ENCODE data around the gene ARL15.

Gene ARL15

GRCh38 chr5:54017580-54017979 is 292.8 kb downstream of the ARL15 start:
- Mint-ChIP-seq H3K4me1 (peaks cover 15% of the 10 kb centered on the region), H3K36me3 (peaks cover 34% of the 10 kb centered on the region), H3K27me3 (no peaks in the 10 kb centered on the region), H3K9me3 (peaks cover 14% of the 10 kb centered on the region), H3K4me3 (no peak overlapping the region), H3K27ac (no peak overlapping the region)

DNA sequence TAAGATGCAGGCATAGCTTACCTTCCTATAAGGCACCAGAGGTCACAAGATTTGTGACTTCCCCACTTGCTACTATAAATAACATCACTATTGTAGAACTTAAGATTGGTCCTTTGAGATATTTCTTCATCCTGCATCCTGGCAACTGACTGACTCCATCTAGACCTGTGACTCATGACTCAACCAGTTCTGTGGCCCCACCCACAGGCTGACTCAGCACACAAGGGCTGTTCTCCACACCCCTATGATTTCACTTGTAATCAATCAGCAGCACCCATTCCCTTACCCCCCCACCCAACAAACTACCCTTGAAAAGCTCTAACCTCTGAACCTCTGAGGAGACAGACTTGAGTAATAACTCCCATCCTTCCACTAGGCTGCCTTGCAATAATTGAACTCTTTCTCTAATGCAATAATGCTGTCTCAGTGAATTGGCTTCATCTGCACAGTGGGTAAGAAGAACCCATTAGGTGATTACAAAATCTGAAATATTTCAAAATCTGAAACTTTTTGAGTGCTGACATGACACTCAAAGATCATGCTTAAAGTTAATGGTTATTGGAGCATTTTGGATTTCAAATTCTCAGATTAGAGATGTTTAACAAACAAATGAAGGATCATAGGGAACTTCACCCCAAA is 296.7 kb downstream of the ARL15 start:
- Mint-ChIP-seq H3K27me3 (no peaks in the 10 kb centered on the region), H3K36me3 (peaks cover 31% of the 10 kb centered on the region), H3K27ac (no peak overlapping the region), H3K4me1 (no peaks in the 10 kb centered on the region), H3K9me3 (peaks cover 14% of the 10 kb centered on the region), H3K4me3 (no peak overlapping the region)

GRCh38 chr5:54009828-54010227 is 300.5 kb downstream of the ARL15 start:
- Mint-ChIP-seq H3K36me3 (peaks cover 17% of the 10 kb centered on the region), H3K4me1 (no peaks in the 10 kb centered on the region), H3K27ac (no peak overlapping the region), H3K9me3 (peaks cover 6% of the 10 kb centered on the region), H3K4me3 (no peak overlapping the region), H3K27me3 (no peaks in the 10 kb centered on the region)

DNA sequence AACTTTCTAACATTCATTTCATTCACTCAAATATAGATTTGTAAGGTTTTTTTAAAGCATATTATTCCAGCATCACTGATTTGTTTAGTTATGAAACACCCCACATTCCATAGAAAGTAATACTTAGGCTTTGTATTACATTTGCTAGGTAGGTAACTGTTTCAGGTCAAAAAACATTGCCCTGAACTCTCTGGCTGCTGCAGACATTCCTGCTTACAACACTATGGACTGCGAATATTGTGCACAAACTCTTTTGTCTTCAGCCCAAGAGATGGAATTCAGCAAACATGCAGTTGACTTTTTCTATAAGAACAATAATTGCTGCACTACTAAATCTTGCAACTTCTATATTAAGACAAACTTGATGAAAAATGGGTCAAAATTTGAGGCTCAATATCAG is 301.0 kb downstream of the ARL15 start:
- no peak overlapping the region for H3K27ac Mint-ChIP-seq
- no peaks in the 10 kb centered on the region for H3K4me1 Mint-ChIP-seq
- no peak overlapping the region for H3K4me3 Mint-ChIP-seq
- H3K27me3 Mint-ChIP-seq = no peaks in the 10 kb centered on the region
- peaks cover 6% of the 10 kb centered on the region for H3K9me3 Mint-ChIP-seq
- peaks cover 15% of the 10 kb centered on the region for H3K36me3 Mint-ChIP-seq

DNA sequence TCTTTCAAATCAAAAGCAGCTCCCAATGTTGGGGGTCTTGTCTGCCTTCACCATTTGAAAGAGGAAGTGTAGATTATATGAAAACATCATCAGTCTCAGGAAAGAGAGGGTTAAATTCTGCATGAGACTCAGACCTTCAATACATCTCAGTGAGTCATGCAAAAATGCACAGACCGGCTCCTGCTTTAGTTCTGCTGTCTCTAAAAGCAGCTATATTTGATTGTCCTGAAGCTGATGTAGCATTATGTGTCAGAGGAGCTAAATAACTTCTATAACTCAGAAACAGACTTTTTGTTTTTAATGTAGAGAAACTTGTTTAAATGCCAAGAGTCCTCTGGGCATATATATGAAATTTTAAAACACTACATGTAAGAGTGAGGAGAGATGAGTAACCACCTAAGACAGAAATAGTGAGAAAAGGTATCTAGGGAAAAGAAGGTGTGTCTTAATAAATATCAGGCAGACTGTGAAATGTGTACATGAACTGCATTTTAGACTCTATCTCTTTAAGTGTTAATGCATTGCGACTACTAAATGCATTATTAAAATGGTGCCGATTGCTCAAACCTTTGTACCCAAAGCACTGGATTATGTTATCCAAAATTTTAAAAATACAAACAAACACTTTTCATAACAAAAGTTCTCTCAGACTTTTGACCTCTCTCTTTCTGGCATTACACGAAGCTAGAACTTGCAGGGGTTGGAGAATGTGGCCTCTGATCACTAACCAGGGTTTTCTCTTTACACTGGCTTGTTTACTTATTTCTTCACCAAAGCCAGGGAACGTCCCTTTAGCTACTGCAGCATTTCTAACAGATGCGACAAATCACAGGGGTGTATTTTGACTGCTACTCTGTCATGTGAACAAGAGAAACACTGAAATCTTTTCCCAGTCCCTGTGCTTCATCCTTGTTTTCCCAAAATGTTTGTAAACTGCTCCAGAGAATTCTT is 302.3 kb downstream of the ARL15 start:
- no peak overlapping the region for H3K4me3 Mint-ChIP-seq
- H3K4me1 Mint-ChIP-seq = no peaks in the 10 kb centered on the region
- H3K27me3 Mint-ChIP-seq = no peaks in the 10 kb centered on the region
- H3K9me3 Mint-ChIP-seq = no peaks in the 10 kb centered on the region
- H3K36me3 Mint-ChIP-seq = peaks cover 7% of the 10 kb centered on the region
- H3K27ac Mint-ChIP-seq = no peak overlapping the region

GRCh38 chr5:54004697-54005096 is 305.7 kb downstream of the ARL15 start:
- peaks cover 5% of the 10 kb centered on the region for H3K9me3 Mint-ChIP-seq
- H3K36me3 Mint-ChIP-seq = peaks cover 14% of the 10 kb centered on the region
- H3K4me3 Mint-ChIP-seq = no peak overlapping the region
- H3K4me1 Mint-ChIP-seq = no peaks in the 10 kb centered on the region
- H3K27ac Mint-ChIP-seq = no peak overlapping the region
- no peaks in the 10 kb centered on the region for H3K27me3 Mint-ChIP-seq

GRCh38 chr5:54002779-54003178 is 307.6 kb downstream of the ARL15 start:
- H3K4me3 Mint-ChIP-seq = no peak overlapping the region
- no peaks in the 10 kb centered on the region for H3K4me1 Mint-ChIP-seq
- no peaks in the 10 kb centered on the region for H3K27me3 Mint-ChIP-seq
- H3K36me3 Mint-ChIP-seq = peaks cover 21% of the 10 kb centered on the region
- H3K9me3 Mint-ChIP-seq = peaks cover 5% of the 10 kb centered on the region
- no peak overlapping the region for H3K27ac Mint-ChIP-seq

DNA sequence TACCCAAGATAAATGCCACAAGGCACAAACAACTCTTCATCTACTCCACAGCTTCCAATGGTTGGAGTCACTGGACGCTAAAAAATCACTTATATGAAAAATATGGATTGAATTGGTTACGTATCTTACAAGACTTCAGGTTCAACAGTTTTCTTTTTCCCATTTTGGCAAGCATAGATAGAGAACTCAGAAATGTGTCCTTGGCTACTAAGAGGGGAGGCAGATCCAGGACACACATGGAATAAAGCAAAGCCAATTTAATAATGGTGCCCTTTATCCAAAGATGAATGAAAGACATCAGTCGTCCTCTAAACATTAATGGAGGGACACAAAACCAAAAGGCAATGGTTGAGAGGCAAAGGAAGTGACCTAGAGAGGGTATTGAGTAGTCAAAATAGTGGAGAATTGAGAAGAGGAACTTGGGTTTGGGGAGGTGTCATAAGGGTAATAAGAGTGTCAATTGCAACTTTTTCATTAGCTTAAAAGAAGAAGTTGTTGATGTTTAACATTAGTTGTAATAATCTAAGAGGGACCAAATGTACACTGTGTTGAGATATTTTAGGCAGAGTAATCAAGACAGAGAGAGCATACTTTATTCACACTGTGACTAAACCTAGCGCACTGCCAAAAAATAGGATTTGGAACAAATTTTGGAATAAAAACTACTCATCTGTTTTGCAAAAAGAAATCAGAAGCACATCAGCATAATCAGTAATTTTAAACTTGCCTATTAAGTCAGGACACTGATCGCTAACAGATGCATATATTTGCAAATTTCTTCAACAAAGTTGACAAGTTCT is 308.2 kb downstream of the ARL15 start:
- Mint-ChIP-seq H3K4me3 (no peak overlapping the region), H3K27ac (no peak overlapping the region), H3K36me3 (peaks cover 24% of the 10 kb centered on the region), H3K9me3 (peaks cover 5% of the 10 kb centered on the region), H3K27me3 (no peaks in the 10 kb centered on the region), H3K4me1 (no peaks in the 10 kb centered on the region)

GRCh38 chr5:54000011-54000410 is 310.4 kb downstream of the ARL15 start:
- no peaks in the 10 kb centered on the region for H3K4me1 Mint-ChIP-seq
- H3K36me3 Mint-ChIP-seq = peaks cover 28% of the 10 kb centered on the region
- no peak overlapping the region for H3K27ac Mint-ChIP-seq
- H3K4me3 Mint-ChIP-seq = no peak overlapping the region
- no peaks in the 10 kb centered on the region for H3K27me3 Mint-ChIP-seq
- peaks cover 5% of the 10 kb centered on the region for H3K9me3 Mint-ChIP-seq

- peaks cover 5% of the 10 kb centered on the region for H3K9me3 Mint-ChIP-seq
- no peaks in the 10 kb centered on the region for H3K4me1 Mint-ChIP-seq
- no peak overlapping the region for H3K4me3 Mint-ChIP-seq
- no peak overlapping the region for H3K27ac Mint-ChIP-seq
- H3K27me3 Mint-ChIP-seq = no peaks in the 10 kb centered on the region
- H3K36me3 Mint-ChIP-seq = peaks cover 23% of the 10 kb centered on the region
Measured at GRCh38 chr5:53997736-53998627, 312.4 kb downstream of the ARL15 start.

DNA sequence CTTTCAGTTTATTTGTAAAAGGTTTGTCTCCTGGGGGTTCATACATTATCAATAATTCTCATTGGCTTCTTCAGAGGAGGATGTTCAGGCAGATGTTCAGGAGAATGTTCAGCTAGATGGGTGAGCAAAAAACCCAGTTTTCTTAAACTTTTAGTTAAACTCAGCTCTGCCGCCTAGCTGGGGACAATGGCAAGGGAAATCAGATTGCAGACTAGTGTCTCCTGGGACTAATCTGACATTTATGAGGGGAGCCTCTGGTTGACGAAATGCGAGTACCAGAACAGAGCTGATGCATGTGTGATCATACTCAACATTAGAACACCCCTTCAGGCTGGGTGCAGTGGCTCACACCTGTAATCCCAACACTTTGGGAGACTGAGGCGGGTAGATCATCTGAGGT is 314.4 kb downstream of the ARL15 start:
- Mint-ChIP-seq H3K36me3 (peaks cover 16% of the 10 kb centered on the region), H3K4me3 (no peak overlapping the region), H3K27me3 (no peaks in the 10 kb centered on the region), H3K4me1 (no peaks in the 10 kb centered on the region), H3K9me3 (no peaks in the 10 kb centered on the region), H3K27ac (no peak overlapping the region)

GRCh38 chr5:53994148-53994547 is 316.2 kb downstream of the ARL15 start:
- H3K4me1 Mint-ChIP-seq = no peaks in the 10 kb centered on the region
- peaks cover 15% of the 10 kb centered on the region for H3K36me3 Mint-ChIP-seq
- no peaks in the 10 kb centered on the region for H3K27me3 Mint-ChIP-seq
- no peaks in the 10 kb centered on the region for H3K9me3 Mint-ChIP-seq
- H3K27ac Mint-ChIP-seq = no peak overlapping the region
- H3K4me3 Mint-ChIP-seq = no peak overlapping the region

DNA sequence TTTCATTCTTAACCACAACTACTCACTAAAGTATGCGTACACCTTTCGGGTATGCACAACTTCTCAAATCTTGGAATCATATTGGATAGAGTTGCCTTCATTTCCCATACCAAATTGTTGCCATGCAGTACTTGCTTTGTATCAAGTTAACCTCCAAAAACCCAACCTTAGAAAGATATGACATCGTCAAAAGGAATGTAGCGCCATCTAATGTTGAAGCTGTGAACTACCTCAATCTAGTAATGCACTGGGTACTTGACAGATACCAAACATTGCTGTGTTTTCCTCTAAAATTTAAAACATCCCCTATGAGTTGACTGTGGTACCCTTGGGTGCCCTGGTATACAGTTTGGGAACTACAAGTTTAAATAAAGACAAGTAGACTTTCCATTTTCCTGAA is 318.4 kb downstream of the ARL15 start:
- Mint-ChIP-seq H3K4me3 (no peak overlapping the region), H3K36me3 (peaks cover 15% of the 10 kb centered on the region), H3K27me3 (no peaks in the 10 kb centered on the region), H3K4me1 (no peaks in the 10 kb centered on the region), H3K27ac (no peak overlapping the region), H3K9me3 (no peaks in the 10 kb centered on the region)

DNA sequence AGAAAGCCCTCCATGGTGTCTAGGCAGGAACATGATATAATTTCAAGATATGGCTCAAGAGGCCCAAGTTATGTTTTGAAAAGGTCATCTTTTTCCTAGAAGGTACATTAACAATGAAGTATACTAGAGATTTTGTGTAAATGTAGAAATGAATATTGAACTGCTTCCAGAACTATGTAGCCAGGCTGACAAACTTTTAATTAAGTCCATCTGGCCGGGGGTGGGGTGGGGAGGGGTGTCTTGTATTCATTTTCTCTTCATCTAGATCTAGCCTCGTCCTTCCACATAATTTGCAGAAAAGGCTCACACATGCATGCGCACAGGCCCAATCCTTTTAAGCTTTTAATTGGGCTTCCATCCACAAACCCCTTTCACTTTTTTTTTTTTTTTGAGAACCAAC is 323.3 kb downstream of the ARL15 start:
- peaks cover 29% of the 10 kb centered on the region for H3K36me3 Mint-ChIP-seq
- peaks cover 17% of the 10 kb centered on the region for H3K9me3 Mint-ChIP-seq

GRCh38 chr5:53985796-53986195 is 324.6 kb downstream of the ARL15 start:
- Mint-ChIP-seq H3K4me1 (no peaks in the 10 kb centered on the region), H3K4me3 (no peak overlapping the region), H3K27ac (no peak overlapping the region), H3K36me3 (peaks cover 31% of the 10 kb centered on the region), H3K27me3 (no peaks in the 10 kb centered on the region), H3K9me3 (peaks cover 17% of the 10 kb centered on the region)

More for the DNA sequence above, 323.3 kb downstream of the ARL15 start:
- Mint-ChIP-seq H3K27ac (no peak overlapping the region), H3K4me3 (no peak overlapping the region), H3K27me3 (no peaks in the 10 kb centered on the region), H3K4me1 (no peaks in the 10 kb centered on the region)
